GM12801 (cell line): ENCODE results near the gene KRTAP10-1.

Experiments
- CTCF ChIP-seq: IDR thresholded peaks from one replicate; pipeline ENCODE4 v1.5.1; 2011; ENCODE audit warnings: control low read depth; ENCODE audit not compliant: insufficient read length; ENCODE audit errors: extremely low read depth

KRTAP10-1 gene

GRCh38 chr21:44502171-44502958 is 37.6 kb downstream of the KRTAP10-1 start:
- TF ChIP-seq CTCF, result no peak

GRCh38 chr21:44500111-44500510 is 39.9 kb downstream of the KRTAP10-1 start:
- TF ChIP-seq CTCF, result no peak

GRCh38 chr21:44499631-44500030 is 40.4 kb downstream of the KRTAP10-1 start:
- TF ChIP-seq CTCF, result no peak

GRCh38 chr21:44499211-44499560 is 40.8 kb downstream of the KRTAP10-1 start:
- TF ChIP-seq CTCF, result no peak

DNA sequence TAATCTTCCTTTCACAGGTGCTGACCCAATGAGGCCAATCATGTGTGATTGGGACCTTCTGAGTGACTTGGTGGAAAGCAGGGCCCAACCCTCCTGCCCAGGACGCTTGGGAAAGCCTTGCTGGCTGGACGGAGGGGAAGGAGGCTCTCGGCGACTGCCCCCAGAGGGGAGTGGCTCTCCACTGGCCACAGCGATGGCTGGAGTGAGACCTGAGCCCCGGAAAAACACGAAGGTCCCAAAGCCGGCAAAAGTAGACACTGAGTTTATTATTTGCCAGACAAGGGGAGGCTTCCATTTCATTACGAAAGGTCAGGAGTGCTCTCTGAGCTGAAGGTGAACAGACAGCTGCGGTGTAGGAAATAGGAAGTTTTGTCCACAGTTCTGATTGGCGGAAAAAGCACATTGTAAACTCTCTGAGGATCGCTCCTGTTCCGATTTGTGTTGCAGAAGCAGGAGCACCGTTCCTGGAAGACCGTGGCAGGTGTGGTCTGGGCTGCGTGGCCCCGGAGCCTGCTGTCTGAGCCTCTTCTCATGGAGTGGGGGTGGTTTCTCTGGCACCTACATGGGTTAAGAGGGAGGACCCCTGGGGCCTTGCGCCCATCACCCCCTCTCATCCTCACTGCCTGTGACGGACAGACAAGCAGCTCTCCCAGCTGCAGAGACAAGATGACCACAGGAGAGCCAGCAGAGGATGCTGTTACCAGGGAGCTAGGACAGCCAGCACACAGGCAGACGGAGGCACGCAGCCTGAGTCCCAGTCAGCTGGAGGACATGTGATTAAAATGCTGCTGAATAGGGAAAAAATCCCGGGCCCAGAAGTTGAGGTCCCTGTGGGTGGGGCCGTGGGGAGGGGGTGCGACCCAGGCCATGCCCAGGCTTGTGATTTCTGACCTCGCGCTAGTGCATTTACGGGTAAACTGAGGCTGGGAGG is 41.5 kb downstream of the KRTAP10-1 start:
- TF ChIP-seq CTCF, result no peak

DNA sequence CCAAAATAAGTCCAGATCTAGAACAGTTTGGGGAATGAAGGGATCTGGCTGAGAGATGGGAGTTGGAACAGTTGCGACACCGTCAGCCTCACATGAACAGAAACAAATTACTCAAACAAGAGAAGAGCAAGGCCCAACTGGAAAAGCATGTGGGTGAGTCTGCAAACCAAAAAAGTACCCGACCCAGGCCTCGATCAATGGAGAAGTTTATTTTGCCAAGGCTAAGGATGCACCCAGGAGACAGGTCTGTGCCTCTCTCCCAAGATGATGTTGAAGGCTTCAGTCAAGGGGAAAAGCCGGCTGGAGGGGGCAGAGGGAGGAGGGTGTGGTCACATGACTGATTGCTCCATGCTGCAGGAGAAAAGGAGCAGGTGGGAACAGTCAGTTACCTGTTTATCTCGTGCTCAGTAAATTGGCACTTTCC is 42.3 kb downstream of the KRTAP10-1 start:
- no peak for TF ChIP-seq CTCF
